Stimulated activated CD8-positive, alpha-beta memory T cell treated with anti-CD3 and anti-CD28 coated beads, Interleukin-12 subunit alpha, Interleukin-12 subunit beta, amount 100 ng/mL, for 1 hour (primary cell): ENCODE data around the gene PRRX1.

Experiments
- DNase-seq: peaks from one replicate; pipeline ENCODE4 v3.0.0-alpha.2; 2020; ENCODE audit warnings: low read depth

The PRRX1 gene

DNA sequence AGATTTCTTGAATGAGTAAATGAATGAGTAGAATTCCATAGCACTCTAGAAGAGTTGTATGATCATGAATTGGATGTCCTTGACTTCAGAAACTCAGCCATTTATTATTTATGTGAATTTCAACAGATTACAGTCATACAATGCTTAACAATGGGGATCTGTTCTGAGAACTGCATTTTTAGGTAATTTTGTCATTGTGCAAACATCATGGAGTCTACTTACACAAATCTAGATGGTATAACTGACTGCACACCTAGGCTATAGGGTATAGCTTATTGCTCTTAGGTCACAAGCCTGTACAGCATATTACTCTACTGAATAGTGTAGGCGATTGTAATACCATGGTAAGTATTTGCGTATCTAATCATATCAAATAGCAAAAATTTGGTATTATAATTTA, 59.6 kb downstream of the PRRX1 start:
- no peak for DNase-seq

DNA sequence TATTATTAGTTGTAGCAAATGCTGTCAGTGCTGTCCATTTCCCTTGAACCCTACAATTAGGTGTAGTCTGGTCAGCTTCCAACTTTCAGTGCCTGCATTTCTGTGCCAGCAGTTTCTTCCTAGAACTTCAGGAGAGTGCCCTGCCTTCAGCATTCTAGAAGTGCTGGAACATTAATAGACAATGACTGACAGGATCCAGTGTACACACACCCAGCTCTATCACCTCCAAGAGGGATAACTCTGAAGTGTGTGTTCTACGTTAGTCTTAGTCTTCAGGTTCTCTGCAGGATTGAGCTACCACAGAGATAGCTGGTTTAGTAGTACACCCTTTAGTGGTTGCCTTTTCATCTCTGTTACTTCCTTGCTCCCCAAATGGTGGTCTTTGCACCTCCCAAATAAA, 61.4 kb downstream of the PRRX1 start:
- no peak for DNase-seq

- DNase-seq: no peak
These were observed 64.0 kb downstream of the PRRX1 start for GRCh38 chr1:170727963-170728362.

GRCh38 chr1:170729225-170730002, 65.5 kb downstream of the PRRX1 start:
- DNase-seq: no peak

- DNase-seq: no peak
These were observed 66.1 kb downstream of the PRRX1 start for GRCh38 chr1:170730014-170730413.

DNA sequence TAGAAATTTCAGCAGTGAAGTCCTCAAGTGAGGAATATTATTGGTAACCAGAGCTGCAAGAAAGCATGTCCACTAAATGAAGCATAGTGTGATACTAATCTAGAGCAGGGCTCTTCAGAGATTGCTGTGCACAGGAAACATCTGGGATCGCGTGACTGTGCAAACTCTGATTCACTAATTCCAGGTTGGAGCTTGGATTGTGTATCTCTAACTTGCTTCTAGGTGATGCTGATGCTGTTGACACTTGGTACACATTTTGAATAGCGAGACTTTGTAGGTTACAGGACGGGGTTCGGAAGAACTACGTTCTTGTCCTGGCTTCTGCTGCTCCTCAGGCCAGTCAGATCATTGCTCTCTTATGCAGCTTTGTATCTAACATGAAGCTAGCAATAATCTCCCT, 66.5 kb downstream of the PRRX1 start:
- no peak for DNase-seq

- DNase-seq: no peak
These were observed 67.8 kb downstream of the PRRX1 start for GRCh38 chr1:170731566-170732251.

GRCh38 chr1:170732252-170732588, 68.3 kb downstream of the PRRX1 start:
- no peak for DNase-seq

DNA sequence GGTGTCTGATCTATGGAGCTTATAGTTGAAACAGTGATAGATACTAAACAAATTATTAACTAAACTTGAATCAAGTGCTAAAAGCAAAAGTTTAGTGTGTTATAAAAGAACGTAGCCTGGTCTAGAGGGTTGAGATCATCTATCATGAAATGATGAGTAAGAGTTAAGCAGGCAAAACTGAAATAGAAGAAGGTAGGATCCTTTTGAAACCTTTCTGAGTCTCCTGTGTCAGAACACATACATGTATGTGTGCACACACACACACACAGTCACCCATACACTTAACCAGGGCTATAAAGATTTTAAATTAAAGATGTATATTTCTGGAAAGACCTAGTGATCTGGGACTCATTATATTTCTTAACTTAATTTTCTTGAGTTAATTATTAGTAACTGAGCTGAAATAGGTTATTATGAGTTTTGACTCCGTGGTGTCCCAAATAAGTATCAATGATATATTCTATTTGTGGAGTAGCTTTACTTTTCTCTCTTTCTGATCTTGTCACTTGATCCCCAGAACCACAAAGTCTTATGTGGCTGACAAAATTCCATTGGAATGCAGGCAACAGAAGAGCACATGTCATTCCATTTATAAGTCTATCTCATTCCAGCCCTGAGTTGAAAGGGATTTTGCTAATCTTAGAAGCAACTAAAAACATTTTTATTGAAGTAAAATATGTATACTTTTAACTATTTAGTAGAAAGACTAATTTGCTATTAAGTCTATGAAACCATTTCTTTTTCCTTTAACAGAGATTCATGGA, 70.7 kb downstream of the PRRX1 start:
- no peak for DNase-seq

DNA sequence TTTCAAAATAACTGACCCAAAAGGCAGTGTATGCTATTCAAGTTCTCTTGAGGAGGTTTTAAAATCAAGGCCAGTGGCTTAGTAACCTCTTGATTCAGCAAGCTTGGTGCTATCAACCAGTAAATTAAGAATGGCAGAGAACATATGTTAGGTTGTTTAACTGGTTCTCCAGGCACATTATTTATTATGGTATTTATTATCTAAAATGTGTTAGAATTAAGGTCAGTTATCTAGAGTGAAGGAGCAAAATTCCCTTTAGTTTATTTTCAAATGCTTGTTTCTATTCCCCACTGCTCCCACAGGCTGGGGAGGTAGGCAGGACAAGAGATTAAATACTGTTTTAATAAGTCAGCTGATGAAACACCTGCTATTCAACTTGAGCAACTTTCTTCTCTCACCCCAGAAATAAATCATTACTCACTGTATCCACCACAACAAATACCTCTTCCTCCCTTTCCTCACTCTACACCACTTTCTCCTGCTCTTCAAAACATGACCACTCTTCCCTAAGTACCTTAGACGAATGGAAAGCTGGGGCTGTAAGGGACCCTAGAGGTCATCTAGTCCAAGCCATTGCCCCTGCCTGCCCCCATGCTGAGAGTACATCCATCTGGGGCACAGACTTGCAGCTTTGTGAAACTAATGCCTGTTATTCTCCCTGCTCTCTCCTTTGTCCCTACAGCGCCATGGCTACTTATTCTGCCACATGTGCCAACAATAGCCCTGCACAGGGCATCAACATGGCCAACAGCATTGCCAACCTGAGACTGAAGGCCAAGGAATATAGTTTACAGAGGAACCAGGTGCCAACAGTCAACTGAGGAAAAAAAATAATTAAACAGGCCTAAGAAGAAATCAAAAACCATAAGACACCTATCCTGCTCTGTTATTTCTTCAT, 71.7 kb downstream of the PRRX1 start:
- no peak for DNase-seq

DNA sequence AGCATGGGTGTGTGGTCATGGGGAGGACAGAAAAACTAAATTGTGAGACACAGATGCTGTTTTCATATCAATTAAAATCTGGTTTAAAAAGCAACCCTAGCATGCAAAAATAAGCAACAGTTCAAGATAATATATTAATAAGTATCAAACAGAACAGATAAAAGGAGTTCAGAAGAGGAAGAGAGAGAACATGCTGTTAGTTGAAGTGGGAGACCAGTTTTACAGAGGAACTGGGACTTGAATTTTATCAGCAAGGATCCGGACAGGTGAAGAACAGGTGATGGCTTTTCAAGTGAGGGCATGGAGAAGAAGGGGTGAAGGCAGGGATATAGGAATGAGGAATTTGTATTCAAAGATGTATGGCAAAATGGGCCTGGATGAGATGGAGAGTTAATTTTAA, 75.9 kb downstream of the PRRX1 start:
- DNase-seq: no peak

- no peak for DNase-seq
These were observed 77.7 kb downstream of the PRRX1 start for GRCh38 chr1:170741678-170742077.

GRCh38 chr1:170742600-170742999, 78.7 kb downstream of the PRRX1 start:
- no peak for DNase-seq

- no peak for DNase-seq
These were observed 79.2 kb downstream of the PRRX1 start for GRCh38 chr1:170743083-170743482.

GRCh38 chr1:170749549-170749948, 85.6 kb downstream of the PRRX1 start:
- DNase-seq: no peak

- DNase-seq: no peak
These were observed 86.0 kb downstream of the PRRX1 start for GRCh38 chr1:170749959-170750358.

DNA sequence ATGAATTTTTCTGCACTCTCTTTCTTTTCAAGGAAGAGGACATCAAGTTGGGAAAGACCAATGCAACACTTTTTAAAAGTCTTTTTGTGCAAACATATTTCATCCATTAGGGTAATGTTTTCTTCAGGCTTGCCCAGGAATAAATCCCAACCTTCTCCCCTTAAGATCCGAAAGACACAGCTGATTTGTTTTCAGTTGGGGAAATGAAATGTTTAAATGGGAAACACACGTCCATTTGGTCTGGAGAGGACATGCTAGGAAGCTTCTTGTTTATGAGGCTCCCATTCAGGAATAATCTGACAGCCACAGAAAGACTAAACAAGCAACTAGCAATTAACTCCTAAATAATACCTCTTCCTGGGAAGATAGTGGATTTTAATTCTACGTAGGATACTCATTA, 91.9 kb downstream of the PRRX1 start:
- DNase-seq: no peak

DNA sequence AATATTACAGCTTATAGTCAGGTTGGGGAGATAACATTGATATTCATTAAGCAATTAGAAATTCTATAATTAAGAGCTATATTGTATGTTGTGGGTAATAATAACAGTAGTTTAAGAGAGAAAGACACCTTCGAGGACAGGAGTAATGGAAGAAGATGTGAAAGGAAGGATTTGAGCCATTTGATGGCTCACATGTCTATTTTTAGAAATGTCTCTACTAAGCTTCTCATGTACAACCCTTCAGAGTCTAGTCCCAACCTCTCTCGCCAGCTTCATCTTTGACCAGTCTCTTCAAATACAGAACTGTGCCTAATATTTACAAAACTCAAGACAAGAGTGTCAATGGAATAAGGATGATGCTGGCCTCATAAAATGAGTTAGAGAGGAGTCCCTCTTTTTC, 95.1 kb downstream of the PRRX1 start:
- DNase-seq: no peak

DNA sequence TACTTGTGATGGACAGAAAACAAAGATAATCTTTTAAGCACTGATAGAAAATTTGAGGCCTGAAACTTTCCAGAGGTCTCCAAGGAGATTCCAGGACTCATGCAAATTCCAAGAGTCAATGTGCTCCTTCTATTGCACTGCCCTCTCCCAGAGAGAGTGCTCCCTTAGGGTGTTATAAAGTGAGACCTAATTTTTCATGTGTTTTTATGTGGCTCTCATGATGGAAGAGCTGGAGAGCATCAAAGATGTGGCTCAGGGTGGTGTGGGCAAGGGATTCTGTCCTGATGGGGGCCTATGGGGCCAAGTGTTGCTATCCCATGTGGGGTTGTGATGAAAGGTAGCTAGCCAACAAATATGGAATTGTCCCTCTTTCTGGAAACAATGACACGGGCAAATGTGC, 101.3 kb downstream of the PRRX1 start:
- no peak for DNase-seq

DNA sequence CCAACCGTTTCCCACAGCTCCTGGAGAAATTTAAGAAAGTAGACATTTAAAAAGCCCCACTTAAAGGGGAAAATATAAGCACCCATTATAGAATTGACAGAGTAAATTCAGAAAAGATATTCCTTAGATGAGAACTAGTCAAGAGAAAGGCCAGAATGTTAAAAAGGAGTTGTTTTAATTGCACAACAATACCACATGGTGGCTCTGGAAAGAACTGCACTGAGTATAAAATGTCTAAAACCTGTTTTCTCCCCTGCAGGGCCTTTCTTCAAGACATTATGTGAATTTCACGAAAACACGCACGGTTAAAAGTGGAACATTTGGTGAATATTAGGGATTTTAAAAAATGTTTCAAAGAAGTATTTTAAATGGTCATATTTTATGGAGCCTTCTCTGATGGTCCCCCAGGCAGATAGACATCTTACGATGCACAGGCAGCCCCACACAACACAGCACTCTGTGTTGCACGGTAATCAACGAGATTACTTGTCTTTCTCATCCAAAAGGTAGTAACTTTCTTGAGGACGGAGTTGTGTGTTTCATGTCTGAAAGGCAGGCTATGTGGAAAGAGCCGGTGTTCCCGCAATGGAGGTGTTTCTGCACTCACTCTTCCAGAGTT, 101.9 kb downstream of the PRRX1 start:
- no peak for DNase-seq

GRCh38 chr1:170768929-170769328, 105.0 kb downstream of the PRRX1 start:
- DNase-seq: no peak

DNA sequence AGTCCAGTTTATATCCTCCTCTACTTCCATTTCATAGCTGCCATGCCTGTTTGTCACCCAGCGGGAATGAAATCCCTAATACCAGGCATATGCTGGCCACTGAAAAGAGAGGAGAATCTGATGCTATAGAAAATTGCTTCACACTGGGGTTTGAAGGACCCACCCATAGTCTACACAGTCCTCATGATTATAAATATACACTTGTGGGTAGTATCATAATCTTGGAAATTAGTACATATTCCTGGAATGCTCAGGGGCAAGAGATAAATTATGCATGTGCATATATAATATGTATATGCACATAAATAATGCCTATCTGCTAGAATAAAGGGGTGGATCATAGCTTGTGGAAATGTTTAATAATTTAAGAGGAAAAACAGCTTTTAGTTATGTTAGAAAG, 105.8 kb downstream of the PRRX1 start:
- no peak for DNase-seq
